NCI-H2107 treated with DMSO at 0.1 percent for 48 hours (cell line): ENCODE results near the gene ACSM4.
"Not testable (repeated sequence)": the region's sequence is repeated elsewhere in the genome, so short reads cannot be mapped to it uniquely, and the experiment has no call there.

ENCODE experiments used
- DNase-seq: peaks from one replicate; lab custom pipeline; 2025; ENCODE audit not compliant: unreplicated experiment; lab: John Stamatoyannopoulos, UW

Gene ACSM4

DNA sequence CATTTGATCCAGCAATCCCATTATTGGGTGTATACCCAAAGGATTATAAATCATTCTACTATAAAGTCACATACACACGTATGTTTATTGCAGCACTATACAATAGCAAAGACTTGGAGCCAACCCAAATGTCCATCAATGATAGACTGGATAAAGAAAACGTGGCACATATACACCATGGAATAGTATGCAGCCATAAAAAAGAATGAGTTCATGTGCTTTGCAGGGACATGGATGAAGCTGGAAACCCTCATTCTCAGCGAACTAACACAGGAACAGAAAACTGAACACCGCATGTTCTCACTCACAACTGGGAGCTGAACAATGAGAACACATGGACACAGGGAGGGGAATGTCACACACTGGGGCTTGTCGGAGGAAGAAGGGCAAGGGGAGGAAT lies 33.9 kb downstream of the ACSM4 start:
- not testable (repeated sequence) for DNase-seq

DNA sequence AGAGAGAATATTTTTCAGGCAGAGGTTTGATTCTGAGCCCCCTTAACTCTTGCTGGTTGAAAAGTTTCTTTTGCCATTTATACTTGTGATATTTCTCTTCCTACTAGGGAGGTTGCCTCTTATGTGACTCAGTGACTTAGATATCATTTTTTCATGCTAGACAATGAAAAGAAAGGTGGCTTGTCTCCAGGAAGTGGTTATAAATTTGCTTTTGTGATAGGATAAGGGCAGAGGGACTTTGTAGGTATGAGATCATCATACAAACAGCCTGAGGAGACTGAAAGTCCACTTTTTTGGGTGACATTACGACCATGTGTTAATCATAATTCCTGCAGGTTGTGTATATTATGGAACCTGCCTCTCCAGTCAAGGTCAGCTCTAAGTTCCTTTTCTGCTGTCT lies 35.8 kb downstream of the ACSM4 start:
- no peak for DNase-seq

DNA sequence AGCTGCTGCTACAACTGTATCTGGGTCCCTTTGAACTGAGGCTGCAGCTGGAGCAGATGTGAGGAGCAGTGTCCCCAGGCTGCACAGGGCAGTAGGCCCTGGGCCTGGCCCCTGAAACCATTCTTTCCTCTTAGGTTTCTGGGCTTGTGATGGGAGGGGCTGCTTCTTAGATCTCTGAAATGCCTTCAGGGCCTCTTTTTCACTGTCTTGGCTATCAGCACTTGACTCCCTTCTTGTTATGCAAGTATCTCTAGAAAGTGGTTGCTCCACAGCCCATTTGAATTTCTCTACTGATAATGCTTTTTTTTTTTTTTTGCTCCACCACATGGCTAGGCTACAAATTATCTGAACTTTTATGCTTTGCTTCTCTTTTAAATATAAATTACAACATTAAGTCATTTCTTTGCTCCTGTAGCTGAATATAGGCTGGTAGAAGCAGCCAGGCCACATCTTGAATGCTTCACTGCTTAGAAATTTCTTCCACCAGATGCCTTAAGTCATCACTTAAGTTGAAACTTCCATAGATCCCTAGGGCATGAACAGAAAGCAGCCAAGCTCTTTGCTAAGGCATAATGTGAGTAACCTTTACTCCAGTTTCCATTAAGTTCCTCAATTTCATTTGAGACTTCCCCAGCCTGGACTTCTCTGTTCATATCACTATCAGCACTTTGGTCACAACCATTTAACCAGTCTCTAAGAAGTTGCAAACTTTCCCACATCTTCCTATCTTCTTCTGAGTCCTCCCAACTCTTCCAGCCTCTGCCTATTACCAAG lies 41.1 kb downstream of the ACSM4 start:
- DNase-seq = no peak

DNA sequence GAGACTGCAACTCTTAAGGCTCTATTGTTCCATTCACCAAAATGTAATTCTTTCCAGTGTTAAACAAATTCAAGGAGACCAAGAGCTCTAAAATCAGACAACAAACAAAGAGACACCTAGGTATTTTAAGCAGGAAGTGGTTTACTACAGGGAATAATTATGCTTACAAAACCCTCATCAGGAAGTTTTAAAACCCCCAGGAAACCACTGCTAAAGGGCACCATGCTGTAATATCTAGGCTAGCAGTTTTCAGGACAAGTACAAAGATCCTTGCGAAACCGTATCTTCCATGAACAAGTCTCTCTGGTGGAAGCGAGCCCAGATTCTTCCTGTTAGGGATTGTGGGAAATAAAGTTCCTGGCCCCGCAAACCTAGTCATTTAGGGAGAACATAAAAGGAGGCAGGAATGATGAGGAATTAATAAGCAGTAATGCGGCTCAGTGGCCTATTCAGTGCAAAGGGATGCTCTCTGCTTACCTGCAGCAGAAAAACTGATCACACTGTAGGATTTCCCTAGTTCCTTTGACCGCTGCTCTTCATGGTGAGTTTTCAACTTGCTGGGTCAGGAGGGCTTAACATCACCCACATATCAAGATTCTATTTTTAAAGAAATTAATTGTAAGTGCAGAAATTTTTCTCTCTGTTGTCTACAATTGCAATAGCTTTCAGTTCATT lies 42.8 kb downstream of the ACSM4 start:
- no peak for DNase-seq

DNA sequence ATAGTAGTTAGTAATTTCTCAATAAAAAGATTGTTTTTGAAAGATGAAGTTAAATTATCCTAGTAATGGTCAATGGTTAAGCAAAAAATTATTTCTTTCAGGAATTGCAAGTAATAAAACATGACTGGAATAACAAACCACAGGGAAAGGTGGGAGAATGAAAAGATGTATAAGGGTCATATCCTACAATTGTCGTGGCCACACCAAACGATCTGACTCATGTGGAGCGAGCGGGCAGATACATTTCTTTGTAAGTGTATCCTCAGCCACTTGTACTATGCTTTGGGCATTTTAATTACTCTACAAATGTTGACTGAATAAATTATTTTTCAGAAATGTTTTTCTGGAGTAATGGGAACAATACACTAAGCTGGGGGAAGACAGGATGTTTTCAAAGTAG lies 45.5 kb downstream of the ACSM4 start:
- DNase-seq = no peak

DNA sequence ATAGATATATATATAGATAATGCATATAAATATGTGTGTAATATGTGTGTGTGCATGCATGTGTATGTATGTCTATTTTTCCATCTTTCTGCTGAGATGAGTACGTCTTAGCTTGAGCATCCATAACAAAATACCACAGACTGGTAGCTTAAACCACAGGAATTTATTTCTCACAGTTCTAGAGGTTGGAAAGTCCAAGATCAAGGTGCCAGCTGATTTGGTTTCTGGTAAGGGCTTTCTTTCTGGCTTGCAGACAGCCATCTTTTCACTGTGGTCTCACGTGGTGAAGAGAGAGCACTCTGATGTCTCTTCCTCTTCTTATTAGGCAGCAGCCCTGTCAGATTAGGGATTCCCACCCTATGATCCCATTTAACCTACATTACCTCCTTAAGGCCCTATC lies 47.3 kb downstream of the ACSM4 start:
- DNase-seq = no peak

DNA sequence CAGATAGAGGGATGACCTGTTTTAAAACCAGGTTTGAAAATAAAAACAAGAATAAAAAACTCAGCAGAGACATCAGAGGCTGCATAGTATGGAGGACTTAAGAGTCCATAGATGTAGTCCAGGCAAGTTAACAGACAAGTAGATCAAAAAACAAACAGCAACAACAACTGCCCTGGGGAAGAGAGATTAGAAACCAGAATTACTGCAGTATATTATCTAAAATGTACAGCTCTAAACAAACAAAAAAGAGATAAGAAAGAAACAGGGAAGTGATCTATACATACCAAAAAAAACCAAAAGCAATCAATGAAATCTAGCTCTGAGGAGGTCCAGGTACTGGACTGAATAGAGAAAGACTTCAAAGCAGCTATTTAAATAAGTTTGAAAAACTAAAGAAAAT lies 48.8 kb downstream of the ACSM4 start:
- no peak for DNase-seq

DNA sequence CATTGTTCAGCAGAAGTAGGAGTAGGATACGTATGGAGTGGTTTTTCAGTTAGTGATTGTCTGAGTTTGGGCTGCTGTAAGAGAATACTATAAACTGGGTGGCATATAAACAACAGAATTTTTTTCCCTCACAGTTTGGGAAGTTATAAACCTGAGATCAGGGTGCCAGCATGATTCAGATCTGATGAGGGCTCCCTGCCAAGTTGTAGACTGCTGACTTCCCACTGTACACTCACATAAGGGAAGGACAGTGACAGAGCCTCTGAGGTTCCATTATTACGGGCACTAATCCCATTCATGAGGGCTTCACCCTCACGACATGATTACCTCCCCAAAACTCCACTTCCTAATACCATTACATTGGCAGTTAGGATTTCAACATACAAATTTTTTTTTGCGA lies 50.7 kb downstream of the ACSM4 start:
- no peak for DNase-seq

DNA sequence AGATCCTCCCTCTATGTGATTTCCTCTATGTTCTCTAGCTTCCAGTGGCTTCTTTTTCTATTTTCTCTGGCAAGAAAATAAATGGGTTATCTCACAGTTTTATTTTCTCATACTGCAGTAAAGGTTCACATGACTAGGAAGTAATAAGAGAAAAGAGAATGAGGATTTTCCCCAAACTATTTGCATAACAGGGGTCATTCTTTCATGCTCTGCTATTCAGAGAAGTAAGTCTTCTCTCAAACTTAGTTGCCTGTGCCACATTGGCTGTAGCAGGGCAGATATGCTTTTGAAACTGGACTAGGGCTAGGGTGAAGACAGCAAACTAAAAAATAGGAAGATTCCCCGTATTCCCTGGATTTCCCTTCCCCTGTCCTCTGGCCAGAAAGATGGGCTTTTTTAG lies 57.4 kb downstream of the ACSM4 start:
- no peak for DNase-seq

DNA sequence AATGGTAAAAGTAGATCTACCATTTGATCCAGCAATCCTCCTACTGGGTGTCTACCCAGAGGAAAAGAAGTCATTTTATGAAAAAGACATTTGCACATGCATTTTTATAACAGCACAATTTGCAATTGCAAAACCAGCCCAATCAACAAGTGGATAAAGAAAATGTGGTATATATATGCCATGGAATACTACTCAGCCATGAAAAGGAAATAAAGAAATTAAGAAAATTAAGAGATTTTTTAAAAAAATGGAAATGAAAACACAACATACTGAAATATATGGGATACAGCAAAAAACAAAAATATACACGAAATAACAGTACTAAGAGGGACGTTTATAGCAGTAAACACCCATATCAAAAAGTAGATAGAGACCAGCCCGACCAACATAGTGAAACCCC lies 58.9 kb downstream of the ACSM4 start:
- DNase-seq = no peak

DNA sequence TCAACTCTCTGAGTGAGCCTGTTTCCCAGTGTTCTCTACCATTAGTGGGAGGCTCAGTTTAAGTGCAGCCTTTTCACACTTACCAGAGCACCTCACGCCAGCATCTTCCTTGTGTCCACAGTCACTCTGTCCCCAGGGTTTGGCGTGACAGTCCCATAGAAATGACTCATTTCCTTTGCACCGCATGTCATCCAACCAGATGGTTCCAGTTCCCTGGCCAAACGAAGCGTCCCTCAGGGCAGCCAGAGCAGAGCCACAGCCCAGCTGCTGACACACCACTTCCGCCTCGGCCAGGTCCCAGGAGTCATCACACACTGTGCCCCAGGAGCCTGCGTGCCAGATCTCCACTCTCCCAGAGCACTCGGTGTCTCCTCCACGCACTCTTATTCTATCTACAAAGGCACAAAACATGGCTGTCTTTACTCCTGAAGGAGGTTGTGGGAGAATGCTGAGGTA lies 65.4 kb downstream of the ACSM4 start:
- no peak for DNase-seq

DNA sequence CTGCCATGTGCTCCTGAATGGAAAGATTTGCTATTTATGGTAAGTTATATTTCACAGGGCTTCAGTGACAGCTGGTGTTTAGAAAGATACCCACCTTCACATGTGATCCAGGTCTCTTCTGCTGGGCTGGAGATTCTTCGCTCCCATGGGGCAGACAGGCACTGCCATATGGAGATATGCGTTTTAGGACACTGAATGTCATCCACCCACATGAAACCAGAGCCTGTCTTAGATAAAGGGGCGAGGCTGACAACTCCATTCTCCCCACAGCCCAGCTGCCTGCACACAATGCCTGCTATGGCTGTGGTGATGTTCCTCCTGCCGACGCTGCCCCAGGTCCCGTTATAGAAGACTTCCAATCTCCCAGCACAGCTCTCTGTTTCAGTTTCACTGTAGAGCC lies 69.4 kb downstream of the ACSM4 start:
- no peak for DNase-seq

DNA sequence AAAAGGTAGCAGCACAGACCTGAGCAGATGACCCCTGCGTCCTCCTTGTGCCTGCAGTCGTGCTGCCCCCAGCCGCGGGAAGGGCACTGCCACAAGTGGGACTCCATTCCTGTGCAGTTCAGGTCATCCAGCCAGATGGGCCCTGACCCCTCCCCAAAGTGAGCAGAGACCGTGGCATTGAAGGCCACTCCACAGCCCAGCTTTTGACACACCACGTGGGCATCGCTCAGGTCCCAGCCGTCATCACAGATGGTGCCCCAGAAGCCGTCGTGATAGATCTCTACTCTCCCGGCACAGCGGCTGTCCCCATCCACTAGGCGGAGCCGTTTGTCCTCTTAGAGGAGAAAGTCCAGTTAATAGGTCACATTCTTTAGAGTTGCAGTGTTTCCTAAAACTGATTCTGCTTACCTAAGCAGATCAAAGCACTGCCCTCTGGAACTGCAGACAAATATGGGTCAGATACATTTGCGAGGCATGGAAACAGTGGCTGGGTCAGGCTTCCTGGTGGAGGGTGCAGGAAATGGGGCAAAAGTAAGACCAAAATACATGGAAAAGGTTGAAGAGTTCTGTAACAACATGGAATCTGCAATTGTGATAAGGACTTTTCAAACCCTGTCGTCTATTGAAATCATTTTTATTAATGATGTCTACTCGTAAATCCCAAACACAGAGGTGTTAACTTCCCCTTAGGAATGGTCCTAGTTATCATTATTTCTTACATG lies 70.7 kb downstream of the ACSM4 start:
- no peak for DNase-seq

DNA sequence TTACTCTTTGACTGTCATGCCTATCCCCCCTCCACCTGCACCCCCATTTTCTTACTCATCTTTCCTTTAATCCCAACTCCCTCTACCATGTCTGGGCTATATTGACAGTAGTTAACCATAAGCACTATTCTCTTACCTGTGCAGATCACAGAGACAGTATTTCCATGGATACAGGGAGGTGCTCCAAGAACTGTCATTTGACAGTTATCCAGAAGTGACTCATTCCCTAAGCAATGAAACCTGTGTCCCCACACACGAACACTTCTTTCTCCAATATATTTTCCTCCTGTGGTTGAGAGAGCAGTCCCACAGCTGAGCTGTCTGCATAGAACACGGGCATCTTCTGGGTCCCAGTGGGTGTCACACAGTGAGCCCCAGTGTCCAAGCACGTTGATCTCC lies 71.3 kb downstream of the ACSM4 start:
- no peak for DNase-seq

DNA sequence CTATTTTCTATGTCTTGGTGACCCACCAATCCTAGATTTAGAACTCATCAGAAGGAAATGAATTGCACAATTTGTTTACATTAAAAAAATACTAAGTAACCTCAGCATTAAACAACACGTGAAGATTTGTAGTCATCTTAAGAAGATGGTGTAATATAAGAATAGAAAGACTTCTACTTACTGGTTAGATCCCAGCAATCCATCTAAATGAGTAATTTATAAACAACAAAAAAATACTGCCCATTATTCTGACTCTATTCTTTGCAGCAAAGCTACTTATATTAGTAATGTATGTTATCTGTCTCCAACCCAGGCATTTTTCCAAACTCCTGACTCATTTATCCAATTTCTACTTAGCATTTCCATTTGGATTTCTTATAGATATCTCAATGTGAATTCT lies 72.3 kb downstream of the ACSM4 start:
- DNase-seq = no peak
